GM18499 (cell line): ENCODE results near the gene KLHL25.

Source experiments
- ATAC-seq: cut with Tn5 transposase; IDR thresholded peaks from one replicate; pipeline ENCODE4 v1.9.1; 2021; ENCODE audit warnings: moderate number of reproducible peaks; ENCODE audit not compliant: insufficient read depth, unreplicated experiment

The KLHL25 gene

GRCh38 chr15:85750319-85751290 lies 44.1 kb downstream of the KLHL25 start:
- ATAC-seq: no peak

GRCh38 chr15:85749261-85750151 lies 45.2 kb downstream of the KLHL25 start:
- no peak for ATAC-seq

GRCh38 chr15:85748729-85749128 lies 46.0 kb downstream of the KLHL25 start:
- no peak for ATAC-seq

GRCh38 chr15:85748176-85748575 lies 46.5 kb downstream of the KLHL25 start:
- no peak for ATAC-seq

GRCh38 chr15:85746641-85747040 lies 48.1 kb downstream of the KLHL25 start:
- ATAC-seq: no peak

GRCh38 chr15:85745525-85746150 lies 49.1 kb downstream of the KLHL25 start:
- no peak for ATAC-seq

GRCh38 chr15:85745023-85745422 lies 49.7 kb downstream of the KLHL25 start:
- no peak for ATAC-seq

- ATAC-seq: no peak
Measured at GRCh38 chr15:85744579-85744978, 50.1 kb downstream of the KLHL25 start.

GRCh38 chr15:85743392-85744055 lies 51.2 kb downstream of the KLHL25 start:
- ATAC-seq: no peak

GRCh38 chr15:85742186-85742821 lies 52.4 kb downstream of the KLHL25 start:
- ATAC-seq: no peak

GRCh38 chr15:85741662-85742061 lies 53.1 kb downstream of the KLHL25 start:
- no peak for ATAC-seq

- no peak for ATAC-seq
Measured at GRCh38 chr15:85741021-85741421, 53.7 kb downstream of the KLHL25 start.

- ATAC-seq: no peak
Measured at GRCh38 chr15:85737061-85737460, 57.7 kb downstream of the KLHL25 start.

- no peak for ATAC-seq
Measured at GRCh38 chr15:85733416-85733815, 61.3 kb downstream of the KLHL25 start.

GRCh38 chr15:85730001-85730820 lies 64.5 kb downstream of the KLHL25 start:
- ATAC-seq: no peak

- no peak for ATAC-seq
Measured at GRCh38 chr15:85727068-85727467, 67.7 kb downstream of the KLHL25 start.

- ATAC-seq: no peak
Measured at GRCh38 chr15:85726454-85726853, 68.3 kb downstream of the KLHL25 start.

- ATAC-seq: no peak
Measured at GRCh38 chr15:85725564-85725963, 69.2 kb downstream of the KLHL25 start.

- ATAC-seq: no peak
Measured at GRCh38 chr15:85725019-85725418, 69.7 kb downstream of the KLHL25 start.
